ENCODE data around the gene NRN1.
A peak's percentile ranks its signal among the peaks of the same experiment; 100 is the strongest.
"Not testable (repeated sequence)": the region's sequence is repeated elsewhere in the genome, so short reads cannot be mapped to it uniquely, and the experiment has no call there.

The NRN1 gene

GRCh38 chr6:5981126-5982026 is 25.3 kb downstream of the NRN1 start:
- DNase-seq (ENCODE audit: low spot score): no peak

GRCh38 chr6:5979650-5980420 is 26.9 kb downstream of the NRN1 start:
- DNase-seq (ENCODE audit: low spot score): no peak

GRCh38 chr6:5976811-5977210 is 29.9 kb downstream of the NRN1 start:
- DNase-seq (ENCODE audit: low spot score): no peak

- DNase-seq (ENCODE audit: low spot score): no peak
These were observed 37.6 kb downstream of the NRN1 start for GRCh38 chr6:5968817-5969734.

GRCh38 chr6:5968036-5968435 is 38.7 kb downstream of the NRN1 start:
- not testable (repeated sequence) for DNase-seq (ENCODE audit: low spot score)

GRCh38 chr6:5967594-5967993 is 39.1 kb downstream of the NRN1 start:
- DNase-seq (ENCODE audit: low spot score): no peak

GRCh38 chr6:5962794-5963193 is 43.9 kb downstream of the NRN1 start:
- no peak for DNase-seq (ENCODE audit: low spot score)

GRCh38 chr6:5961836-5962235 is 44.9 kb downstream of the NRN1 start:
- no peak for DNase-seq (ENCODE audit: low spot score)

- no peak for DNase-seq (ENCODE audit: low spot score)
These were observed 46.3 kb downstream of the NRN1 start for GRCh38 chr6:5960456-5960855.

GRCh38 chr6:5958921-5959320 is 47.8 kb downstream of the NRN1 start:
- DNase-seq (ENCODE audit: low spot score): no peak

- no peak for DNase-seq (ENCODE audit: low spot score)
These were observed 49.8 kb downstream of the NRN1 start for GRCh38 chr6:5956939-5957338.

- DNase-seq (ENCODE audit: low spot score): peak; percentile 81
These were observed 56.4 kb downstream of the NRN1 start for GRCh38 chr6:5950361-5950785.

Data from iPS-NIHi11 (cell line).